GM06990 (cell line): Measurements from ENCODE around the gene TP53I11.

Experiments used
- DNase-seq: peaks from one replicate; pipeline ENCODE4 v3.0.0-alpha.2; 2011; ENCODE audit not compliant: insufficient read length; ENCODE audit errors: extremely low read depth
- H3K27me3 ChIP-seq: replicated peaks from 2 replicates; pipeline ENCODE4 v1.6.0; 2011; ENCODE audit warnings: low read length; ENCODE audit not compliant: control insufficient read depth, insufficient read depth
- H3K36me3 ChIP-seq: 2 replicates; pipeline ENCODE4 v1.5.1; 2011; ENCODE audit warnings: low read length; ENCODE audit not compliant: control insufficient read depth, insufficient read depth
- H3K4me3 ChIP-seq: replicated peaks from 2 replicates; pipeline ENCODE4 v1.5.1; 2011; ENCODE audit warnings: low read depth, mild to moderate bottlenecking, control low read depth, low read length
- CTCF ChIP-seq: IDR thresholded peaks from 2 replicates; pipeline ENCODE4 v1.5.1; 2011; ENCODE audit warnings: low read length, control low read depth, mild to moderate bottlenecking, inconsistent platforms; ENCODE audit not compliant: insufficient read depth, poor library complexity, severe bottlenecking

The TP53I11 gene

GRCh38 chr11:44917741-44918140 is 32.9 kb downstream of the TP53I11 start:
- no peak for TF ChIP-seq CTCF
- Histone ChIP-seq H3K36me3 (no peaks in the 10 kb centered on the region), H3K4me3 (no peak overlapping the region), H3K27me3 (no peaks in the 10 kb centered on the region)
- DNase-seq: no peak

GRCh38 chr11:44916801-44917385 is 33.8 kb downstream of the TP53I11 start:
- TF ChIP-seq CTCF: no peak
- Histone ChIP-seq H3K4me3 (no peak overlapping the region), H3K27me3 (no peaks in the 10 kb centered on the region), H3K36me3 (no peaks in the 10 kb centered on the region)
- DNase-seq: no peak

GRCh38 chr11:44916331-44916730 is 34.4 kb downstream of the TP53I11 start:
- Histone ChIP-seq H3K4me3 (no peak overlapping the region), H3K27me3 (no peaks in the 10 kb centered on the region), H3K36me3 (no peaks in the 10 kb centered on the region)
- no peak for TF ChIP-seq CTCF
- no peak for DNase-seq

- H3K4me3 ChIP-seq: no peak overlapping the region
- no peaks in the 10 kb centered on the region for H3K27me3 ChIP-seq
- TF ChIP-seq CTCF: no peak
- no peaks in the 10 kb centered on the region for H3K36me3 ChIP-seq
- no peak for DNase-seq
Measured at GRCh38 chr11:44915621-44916020, 35.1 kb downstream of the TP53I11 start.

- TF ChIP-seq CTCF: no peak
- no peak overlapping the region for H3K4me3 ChIP-seq
- no peaks in the 10 kb centered on the region; the same call in 1 of the 2 replicates for H3K27me3 ChIP-seq
- DNase-seq: no peak
- no peaks in the 10 kb centered on the region for H3K36me3 ChIP-seq
Measured at GRCh38 chr11:44915004-44915403, 35.7 kb downstream of the TP53I11 start.

GRCh38 chr11:44914105-44914504 is 36.6 kb downstream of the TP53I11 start:
- Histone ChIP-seq H3K27me3 (no peaks in the 10 kb centered on the region; the same call in 1 of the 2 replicates), H3K36me3 (no peaks in the 10 kb centered on the region), H3K4me3 (no peak overlapping the region)
- DNase-seq: no peak
- no peak for TF ChIP-seq CTCF
